ENCODE results near the gene FAM149B1. TPM values are rescaled to one million over a fixed set of nuclear protein-coding genes. Genes with fewer than 3 reads are reported as not detected.

FAM149B1 gene
- total RNA-seq, 4 donors from 2014 or later = 11.0 to 37.4 (median 19.0) TPM

- H3K27me3 ChIP-seq = no peaks in the 10 kb centered on the region
- H3K27ac ChIP-seq = peak overlapping the region; percentile 75 to 86
- intact Hi-C loops (cut with DNase I; ENCODE audit: low total_unique reads) = no loop called here
- peak overlapping the region; percentile 74 to 94 for H3K4me3 ChIP-seq
- TF ChIP-seq POLR2A (IDR thresholded peaks at IDR 0.05) = no peak
- TF ChIP-seq CTCF (IDR thresholded peaks at IDR 0.05) = no peak
- H3K4me1 ChIP-seq = peaks cover 0 to 8% of the 10 kb centered on the region in 2 donors
- DNase-seq = no peak
- no peaks in the 10 kb centered on the region for H3K9me3 ChIP-seq
- no peaks in the 10 kb centered on the region for H3K36me3 ChIP-seq
Measured at GRCh38 chr10:73247509-73248258, 79.8 kb downstream of the FAM149B1 start.

- Histone ChIP-seq H3K36me3 (no peaks in the 10 kb centered on the region), H3K9me3 (no peaks in the 10 kb centered on the region), H3K4me3 (no peak overlapping the region), H3K27ac (peak overlapping the region in 1 of 2 donors; percentile 75), H3K27me3 (no peaks in the 10 kb centered on the region), H3K4me1 (peaks cover 0 to 8% of the 10 kb centered on the region in 2 donors)
- TF ChIP-seq CTCF (IDR thresholded peaks at IDR 0.05) (no peak), POLR2A (IDR thresholded peaks at IDR 0.05) (no peak)
- no peak for DNase-seq
- intact Hi-C loops (cut with DNase I; ENCODE audit: low total_unique reads) = no loop called here
Measured at GRCh38 chr10:73248259-73248724, 80.4 kb downstream of the FAM149B1 start.

GRCh38 chr10:73251683-73252444, 83.9 kb downstream of the FAM149B1 start:
- peak overlapping the region; percentile 77 to 94 for H3K27ac ChIP-seq
- TF ChIP-seq POLR2A (IDR thresholded peaks at IDR 0.05) (no peak), CTCF (IDR thresholded peaks at IDR 0.05) (no peak)
- peak overlapping the region; percentile 85 to 93 for H3K4me3 ChIP-seq
- no peaks in the 10 kb centered on the region for H3K9me3 ChIP-seq
- intact Hi-C loops (cut with DNase I; ENCODE audit: low total_unique reads) = no loop called here
- no peaks in the 10 kb centered on the region for H3K27me3 ChIP-seq
- H3K4me1 ChIP-seq = no peaks in the 10 kb centered on the region
- DNase-seq = no peak
- H3K36me3 ChIP-seq = no peaks in the 10 kb centered on the region

- Histone ChIP-seq H3K36me3 (no peaks in the 10 kb centered on the region), H3K9me3 (no peaks in the 10 kb centered on the region), H3K4me3 (peak within 1 kb of the TSS; percentile 85 to 93), H3K27ac (peak within 1 kb of the TSS; percentile 77 to 94), H3K4me1 (no peaks in the 10 kb centered on the region), H3K27me3 (no peaks in the 10 kb centered on the region)
- intact Hi-C loops (cut with DNase I; ENCODE audit: low total_unique reads) = no loop called here
- peak; percentile 93 to 95 for DNase-seq
- peak in 1 of 4 experiments; percentile 5 for TF ChIP-seq CTCF (IDR thresholded peaks at IDR 0.05)
- TF ChIP-seq POLR2A (IDR thresholded peaks at IDR 0.05) = peak; percentile 41 to 71
Measured at GRCh38 chr10:73252445-73253224, 84.7 kb downstream of the FAM149B1 start, which contains the start of gene MRPS16. TSS of gene MRPS16 (minus strand) at chr10:73252644. CDS start at chr10:73252482, 162 bp downstream.

All from uterus (tissue), 4 donors.